IMR-90 (cell line): ENCODE measurements around the gene SGPL1. TPM values are rescaled to one million over a fixed set of nuclear protein-coding genes. Genes with fewer than 3 reads are reported as not detected.

Source experiments
- microRNA-seq, 2 experiments: library from miRNA; stranded (forward) in 1 of 2; unstranded in 1 of 2; fragments of 10-50 nt in 1 of 2; fragments of <30 nt in 1 of 2; gene quantifications in 1 of 2; microRNA quantifications in 1 of 2; one replicate each; pipeline versions ENCODE3 to v1.1.0; 2013 to 2020; ENCODE audit not compliant: insufficient read depth in 1 of 2, insufficient read length in 1 of 2, unreplicated experiment in 1 of 2
- polyA plus RNA-seq, 3 experiments: library from polyadenylated mRNA; depleted of rRNA; stranded (reverse); fragments of >200 nt; gene quantifications; 2 replicates each; pipeline ENCODE4 v1.2.3, GENCODE V29; 2012; ENCODE audit warnings: low replicate concordance in 1 of 3
- small RNA-seq, 5 experiments: library from RNA; depleted of rRNA; stranded (forward); fragments of <200 nt; gene quantifications; one replicate each; pipeline ENCODE3, GENCODE V24; 2012
- total RNA-seq: library from RNA; depleted of rRNA; stranded (reverse); fragments of >200 nt; gene quantifications from 2 replicates; pipeline ENCODE4 v1.2.3, GENCODE V29; 2012; rRNA removed

Gene SGPL1
- total and polyA plus RNA-seq, 2 of the 4 experiments (the other 2 are of a cell fraction) = 12.2 to 26.7 TPM

Small RNA genes within 50 kb of the gene (microRNA-seq; reads per million reads assigned to microRNA genes)
- gene RPS26P40 (ENCODE audit: insufficient read depth, insufficient read length) = not detected

Small RNA genes within 50 kb of the gene (small RNA-seq; reads per million reads assigned to genes)
- gene RPS26P40 = 0 reads per million in 5 experiments

Other genes with a start within 250 kb of the SGPL1 start
- gene PRF1, start 213.2 kb upstream of the SGPL1 start, total RNA-seq = not detected in 2 replicates
- not detected in 2 replicates for gene PRF1, start 213.2 kb upstream of the SGPL1 start, polyA plus RNA-seq (2012; rRNA removed)
- under 0.01 TPM in 2 replicates for gene ADAMTS14, start 143.4 kb upstream of the SGPL1 start, total RNA-seq
- gene ADAMTS14, start 143.4 kb upstream of the SGPL1 start, polyA plus RNA-seq (2012; rRNA removed) = 0.31 and 0.33 TPM in 2 replicates
- gene TBATA, start 30.6 kb upstream of the SGPL1 start, total RNA-seq = not detected in 2 replicates
- gene TBATA, start 30.6 kb upstream of the SGPL1 start, polyA plus RNA-seq (2012; rRNA removed) = not detected in 2 replicates
- 15.8 and 17.8 TPM in 2 replicates for gene PCBD1, start 72.6 kb downstream of the SGPL1 start, total RNA-seq
- gene PCBD1, start 72.6 kb downstream of the SGPL1 start, polyA plus RNA-seq (2012; rRNA removed) = 31.6 and 33.1 TPM in 2 replicates